Stimulated activated naive CD8-positive, alpha-beta T cell treated with anti-CD3 and anti-CD28 coated beads, Interleukin-15, Interleukin-2, amounts not matched to agents 100 U/mL and 50 U/mL, for 24 hours (primary cell): ENCODE data around the gene PDGFRB.

Source experiments
- ATAC-seq: fragments of 150-1000 bp; cut with Tn5 transposase; one replicate; pipeline ENCODE4 v1.10.0; 2021
- DNase-seq: peaks from one replicate; pipeline ENCODE4 v3.0.0; 2021

PDGFRB gene

DNA sequence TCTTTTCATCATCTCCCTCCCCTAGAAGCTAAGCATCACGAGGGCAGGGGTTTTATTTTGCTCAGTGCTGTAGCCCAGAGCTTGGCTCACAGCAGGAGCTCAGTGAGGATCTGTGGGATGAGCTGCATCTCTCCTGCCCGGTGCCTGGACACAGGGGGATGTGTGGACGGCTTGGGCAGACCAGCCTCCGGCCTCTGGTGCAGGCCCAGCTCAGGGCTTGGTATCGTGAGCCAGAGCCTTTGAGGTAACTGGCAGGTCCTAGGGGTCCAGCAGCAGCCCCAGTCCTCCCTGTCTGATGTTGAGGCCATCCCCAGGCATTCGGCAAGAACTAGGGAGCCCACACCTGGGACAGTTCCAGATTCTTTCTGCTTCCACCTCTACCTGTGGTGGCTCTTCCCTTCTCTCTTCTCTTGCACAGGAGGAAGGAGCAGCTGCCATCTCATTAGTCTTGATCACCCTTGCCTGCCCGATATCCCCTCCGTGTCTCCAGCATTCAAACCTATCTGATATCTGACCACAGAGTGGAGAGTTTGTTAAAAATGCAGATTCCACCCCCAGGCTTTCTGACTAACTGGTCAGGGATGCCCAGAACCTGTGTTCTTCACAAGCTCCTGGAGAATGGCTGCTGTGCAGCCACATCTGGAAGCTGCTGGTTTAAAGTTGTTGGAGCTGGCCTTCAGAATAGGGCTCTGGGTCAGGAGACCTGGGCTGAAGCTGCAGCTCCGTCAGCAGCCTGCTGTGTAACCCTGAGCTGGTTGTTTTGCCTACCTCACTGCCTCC, 26.3 kb upstream of the PDGFRB start:
- ATAC-seq (no peak), DNase-seq (no peak)

GRCh38 chr5:150181027-150181426, 25.4 kb upstream of the PDGFRB start:
- ATAC-seq = no peak
- no peak for DNase-seq

DNA sequence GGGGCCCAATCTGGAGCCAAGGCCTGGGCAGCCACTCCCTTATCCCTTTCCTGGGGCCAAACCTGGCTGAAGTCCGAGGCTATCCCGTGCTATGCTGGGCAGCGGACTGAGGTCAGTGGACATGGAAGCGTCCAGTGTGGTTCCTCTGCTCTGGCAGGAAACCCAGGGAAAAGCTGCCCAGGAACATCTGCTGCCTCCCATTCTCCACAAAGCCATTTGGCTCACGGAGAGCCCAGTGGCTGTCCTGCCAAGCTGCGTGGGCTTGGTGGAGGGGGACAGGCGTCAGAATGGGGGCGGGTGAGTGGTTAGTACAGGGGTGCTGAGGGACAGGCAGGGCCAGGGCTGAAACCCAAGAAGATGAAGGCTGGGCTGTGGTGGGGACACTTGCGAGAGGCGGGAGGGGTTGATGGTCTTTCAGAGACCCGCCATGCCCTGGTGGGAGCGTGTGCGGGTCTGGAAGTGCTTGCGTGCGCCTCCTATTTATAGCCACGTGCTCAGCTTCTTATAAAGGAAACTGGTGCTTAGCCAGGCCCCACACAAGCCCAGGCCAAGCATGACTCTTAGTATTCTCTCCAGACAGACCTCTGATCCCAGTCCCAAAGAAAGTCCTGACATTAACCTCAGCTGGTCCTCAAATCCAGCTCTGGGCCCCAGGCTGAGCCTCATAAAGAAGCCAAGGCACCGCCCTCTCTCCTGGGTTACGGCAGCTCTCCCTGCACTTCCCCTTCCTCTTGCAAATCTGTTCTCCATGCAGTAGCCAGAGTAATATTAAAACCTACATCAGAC, 24.8 kb upstream of the PDGFRB start:
- ATAC-seq = no peak
- DNase-seq = no peak

DNA sequence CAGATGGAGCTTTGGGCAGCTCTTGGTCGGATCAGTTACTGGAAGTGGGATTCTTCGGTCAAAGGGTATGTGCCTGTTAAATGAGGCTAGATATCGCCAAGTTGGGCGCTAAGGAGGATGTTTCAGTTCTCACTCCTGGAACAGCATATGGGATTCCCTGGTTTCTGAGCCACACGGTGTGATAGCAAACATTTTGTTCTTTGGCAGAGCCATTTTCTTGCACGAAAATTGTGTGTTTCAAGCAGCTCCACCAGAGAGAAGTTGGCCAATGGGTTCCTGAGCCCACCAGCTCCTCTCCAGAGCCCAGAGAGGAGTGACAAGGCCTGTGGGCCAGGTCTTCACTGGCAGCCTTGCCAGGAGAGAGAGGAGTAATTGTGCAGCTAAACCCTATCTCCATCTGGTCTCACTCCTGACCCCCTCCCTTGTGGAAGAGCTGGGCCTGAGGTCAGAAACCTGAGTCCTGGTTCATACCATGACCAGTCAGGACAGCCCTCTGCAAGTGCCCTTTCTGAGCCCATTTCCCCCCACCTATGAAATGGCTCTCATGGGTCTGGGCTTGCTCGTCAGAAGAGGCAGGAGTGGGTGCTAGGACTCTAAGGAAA, 23.5 kb upstream of the PDGFRB start:
- ATAC-seq (no peak), DNase-seq (no peak)

DNA sequence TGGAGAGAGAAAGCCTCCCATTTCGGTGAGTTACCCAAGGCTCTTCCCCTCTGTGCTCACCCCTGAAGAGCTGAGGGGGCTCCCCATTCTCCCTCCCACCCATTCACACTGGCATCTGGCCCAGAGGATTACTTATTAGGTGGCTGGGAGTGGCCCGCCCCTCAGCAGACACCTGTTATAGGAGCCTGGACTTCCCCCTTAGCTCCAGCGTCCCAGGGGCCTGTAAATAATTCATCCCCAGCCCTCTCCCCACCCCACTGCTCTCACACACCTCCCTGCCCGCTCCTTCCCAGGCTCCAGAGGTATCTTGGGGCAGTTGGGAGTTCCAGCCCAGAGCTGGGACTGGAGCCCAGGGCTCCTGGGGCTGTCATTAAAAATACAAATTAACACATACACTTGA, 22.6 kb upstream of the PDGFRB start:
- no peak for DNase-seq
- ATAC-seq = no peak

GRCh38 chr5:150177721-150178120, 22.1 kb upstream of the PDGFRB start:
- no peak for DNase-seq
- no peak for ATAC-seq

- no peak for DNase-seq
Measured at GRCh38 chr5:150176745-150177477, 21.3 kb upstream of the PDGFRB start.

DNA sequence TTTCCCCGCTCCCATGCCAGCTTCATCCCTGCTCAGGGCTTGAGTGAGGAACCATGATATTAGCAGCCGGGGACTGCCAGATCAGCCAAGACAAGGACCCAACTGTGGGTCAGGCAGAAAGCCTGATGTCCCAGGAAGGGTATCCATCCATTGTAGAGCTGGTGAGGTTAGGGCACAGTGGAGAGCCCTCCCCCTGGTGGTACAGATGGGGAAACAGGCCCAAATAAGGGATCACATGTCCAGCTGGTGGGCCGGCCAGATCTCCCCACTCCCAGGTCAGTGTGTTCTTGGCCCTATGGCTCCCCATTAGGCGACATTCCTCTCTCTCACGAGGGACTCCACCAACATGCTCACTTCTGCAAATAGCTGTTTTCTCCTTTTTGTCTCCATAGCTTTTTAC, 19.9 kb upstream of the PDGFRB start:
- DNase-seq (no peak), ATAC-seq (no peak)

More at GRCh38 chr5:150176745-150177477, 21.3 kb upstream of the PDGFRB start:
- no peak for ATAC-seq

- DNase-seq (no peak), ATAC-seq (no peak)
Measured at GRCh38 chr5:150175076-150175475, 19.4 kb upstream of the PDGFRB start.

DNA sequence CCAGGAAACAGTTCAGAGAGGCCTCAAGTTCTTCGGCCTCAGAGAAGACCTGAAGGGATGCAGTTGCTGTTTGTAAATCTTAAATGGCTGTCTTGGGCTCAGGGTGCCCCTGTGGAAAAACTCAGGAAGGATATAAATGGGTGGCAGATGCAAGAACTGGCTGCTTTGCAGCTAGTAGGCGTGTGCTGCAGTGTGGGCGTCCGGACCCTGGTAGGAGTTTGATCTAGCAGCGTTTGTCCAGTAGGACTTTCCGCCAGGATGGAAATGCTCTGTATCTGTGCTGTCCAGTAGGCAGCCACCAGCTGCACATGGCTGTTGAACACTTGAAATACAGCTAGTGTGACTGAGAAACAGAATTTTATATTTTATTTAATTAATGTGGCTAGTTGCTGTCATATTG, 18.6 kb upstream of the PDGFRB start:
- ATAC-seq (no peak), DNase-seq (no peak)

DNA sequence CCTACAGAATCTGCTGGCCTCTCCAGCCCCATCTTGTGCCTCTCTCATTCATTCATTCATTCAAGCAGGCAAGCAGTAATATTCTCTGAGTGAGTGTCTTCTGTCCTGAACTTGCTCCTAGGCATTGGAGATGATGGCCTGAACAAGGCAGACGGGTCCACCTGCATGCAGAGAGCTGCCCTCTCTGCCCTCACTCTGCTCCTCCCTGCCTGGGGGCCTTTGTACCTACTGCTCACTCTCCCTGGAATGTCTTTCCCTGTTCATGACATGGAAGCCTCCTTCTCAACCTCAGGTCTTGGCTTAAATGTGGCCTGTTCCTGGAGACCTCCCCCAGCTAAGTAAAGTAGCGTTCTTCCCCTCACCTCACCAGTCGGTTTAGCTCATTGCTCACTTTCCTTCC, 17.5 kb upstream of the PDGFRB start:
- no peak for DNase-seq
- ATAC-seq = no peak

DNA sequence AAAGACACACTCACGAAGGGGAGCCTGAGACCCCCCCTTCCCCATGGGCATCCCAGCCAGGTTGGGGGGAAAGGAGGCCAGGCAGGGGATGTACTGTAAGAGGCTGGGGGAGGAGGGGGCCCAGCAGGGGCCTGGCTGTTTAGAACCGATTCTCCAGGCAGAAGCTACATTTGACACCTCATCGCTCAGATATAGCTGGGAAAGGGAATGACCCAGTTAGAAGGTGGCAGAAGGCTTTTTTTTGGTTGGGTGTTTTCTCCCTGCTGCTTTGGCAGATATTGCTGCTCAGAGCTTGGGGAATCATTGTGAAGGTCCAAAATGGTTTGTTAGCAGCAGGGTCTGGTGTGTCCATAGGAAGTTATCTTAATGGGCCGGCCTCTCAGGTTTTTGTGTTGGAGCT, 16.9 kb upstream of the PDGFRB start:
- no peak for DNase-seq
- ATAC-seq = no peak

DNA sequence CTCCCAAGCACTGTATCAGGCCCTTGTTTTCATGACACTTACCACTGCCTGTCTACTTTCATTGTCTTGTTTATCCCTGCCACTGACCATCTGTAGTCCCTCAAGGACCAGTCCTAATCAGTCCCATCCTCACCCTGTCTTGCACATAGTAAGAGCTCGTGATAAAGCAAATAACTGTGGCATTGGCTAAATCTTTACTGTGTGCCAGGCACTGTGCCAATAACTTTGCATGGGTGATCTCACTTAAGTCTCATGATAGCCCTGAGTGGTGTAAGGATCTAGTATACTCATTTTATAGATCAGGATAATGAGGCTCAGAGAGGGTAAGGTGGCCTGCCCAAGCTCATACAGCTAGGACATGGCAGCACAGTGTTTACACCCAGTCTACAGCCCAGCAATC, 16.5 kb upstream of the PDGFRB start:
- no peak for DNase-seq
- ATAC-seq = no peak

- DNase-seq (no peak), ATAC-seq (no peak)
Measured at GRCh38 chr5:150168864-150169263, 13.2 kb upstream of the PDGFRB start.

GRCh38 chr5:150167908-150168307, 12.3 kb upstream of the PDGFRB start:
- no peak for ATAC-seq
- no peak for DNase-seq

- ATAC-seq = no peak
Measured at GRCh38 chr5:150167512-150167850, 11.8 kb upstream of the PDGFRB start.

GRCh38 chr5:150166650-150167511, 11.2 kb upstream of the PDGFRB start, which contains the start of gene CDX1:
CDX1 (plus strand) TSS chr5:150166778; CDS start chr5:150166877, 99 bp downstream.
- ATAC-seq = no peak
- no peak for DNase-seq

More at GRCh38 chr5:150167512-150167850, 11.8 kb upstream of the PDGFRB start:
- DNase-seq = no peak

- DNase-seq (no peak), ATAC-seq (no peak)
Measured at GRCh38 chr5:150166037-150166649, 10.5 kb upstream of the PDGFRB start.

DNA sequence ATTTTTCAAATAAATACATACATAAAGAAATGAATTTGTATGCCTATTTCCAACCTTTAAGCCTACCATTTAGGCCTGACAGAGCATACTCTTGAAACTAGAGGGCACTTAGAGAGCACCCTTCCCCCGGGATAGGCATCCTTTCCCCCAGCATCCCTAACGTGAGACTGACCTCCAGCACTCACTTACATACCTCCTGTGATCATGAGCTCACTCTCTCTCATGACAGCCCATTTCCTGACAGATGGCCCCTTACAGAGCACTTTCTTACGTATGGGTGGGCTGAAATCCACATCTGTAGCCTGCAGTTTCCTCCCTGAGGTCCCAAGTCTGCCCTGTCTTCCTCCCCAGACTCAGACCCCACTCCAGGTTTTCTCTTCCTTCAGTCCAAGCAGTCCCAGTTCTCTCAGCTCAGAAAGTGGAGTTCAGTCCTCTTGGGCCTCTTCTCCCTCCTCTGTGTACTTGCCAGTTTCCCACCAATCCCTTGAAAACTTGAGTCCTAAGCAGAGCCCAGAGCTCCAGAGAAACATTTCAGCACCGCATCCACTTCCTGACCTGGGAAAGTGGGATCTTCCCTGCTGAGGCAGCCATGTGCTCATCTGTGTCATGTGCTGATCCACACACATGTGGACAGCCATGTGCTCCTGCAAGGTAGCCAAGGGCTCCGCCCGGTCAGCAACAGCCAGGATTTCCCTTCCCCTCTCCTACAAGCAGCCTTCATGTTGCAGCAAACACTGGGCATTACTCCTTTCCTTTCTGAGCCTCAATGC, 8.8 kb upstream of the PDGFRB start:
- DNase-seq (no peak), ATAC-seq (no peak)

GRCh38 chr5:150163547-150164059, 8.0 kb upstream of the PDGFRB start:
- ATAC-seq (no peak), DNase-seq (no peak)
